NCI-H446 treated with DMSO at 0.1 percent for 48 hours (cell line): ENCODE results near the gene CCDC88A.
A peak's percentile ranks its signal among the peaks of the same experiment; 100 is the strongest.
"Not testable (repeated sequence)": the region's sequence is repeated elsewhere in the genome, so short reads cannot be mapped to it uniquely, and the experiment has no call there.

Source experiments
- DNase-seq: peaks from one replicate; lab custom pipeline; 2025; lab: John Stamatoyannopoulos, UW

CCDC88A gene

DNA sequence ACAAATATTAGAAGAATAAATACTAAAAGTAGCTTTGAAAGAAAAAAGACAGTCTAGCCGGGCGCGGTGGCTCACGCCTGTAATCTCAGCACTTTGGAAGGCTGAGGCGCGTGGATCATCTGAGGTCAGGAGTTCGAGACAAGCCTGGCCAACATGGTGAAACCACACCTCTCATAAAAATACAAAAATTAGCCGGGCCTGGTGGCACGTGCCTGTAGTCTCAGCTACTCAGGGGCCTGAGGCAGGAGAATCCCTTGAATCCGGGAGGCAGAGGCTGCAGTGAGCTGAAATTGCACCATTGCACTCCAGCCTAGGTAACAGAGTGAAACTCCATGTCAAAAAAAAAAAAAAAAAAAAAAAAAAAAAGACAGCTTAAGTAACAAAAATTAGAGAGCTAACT is 34.1 kb downstream of the CCDC88A start:
- not testable (repeated sequence) for DNase-seq

GRCh38 chr2:55384786-55385185 is 34.9 kb downstream of the CCDC88A start:
- no peak for DNase-seq

- no peak for DNase-seq
These were observed 48.3 kb downstream of the CCDC88A start for GRCh38 chr2:55371376-55371775.

GRCh38 chr2:55370208-55370607 is 49.4 kb downstream of the CCDC88A start:
- DNase-seq, result no peak

DNA sequence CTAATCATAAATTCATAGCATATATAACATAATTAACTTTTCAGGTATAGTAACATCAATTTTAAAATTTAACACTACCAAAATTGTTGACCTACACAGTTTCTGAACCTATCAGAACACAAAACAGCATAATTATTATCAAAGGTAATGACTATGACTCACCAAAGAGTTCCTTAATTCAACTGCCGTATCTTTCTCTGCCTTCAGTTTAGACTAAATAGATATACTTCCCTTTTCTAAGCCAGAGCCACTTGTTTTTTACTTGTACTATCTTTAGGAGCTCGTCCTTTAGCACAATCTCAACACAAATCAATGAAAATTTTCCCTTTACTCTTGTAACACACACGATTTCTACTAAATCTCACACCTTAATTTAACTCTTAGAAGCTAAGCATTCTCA is 54.4 kb downstream of the CCDC88A start:
- no peak for DNase-seq

DNA sequence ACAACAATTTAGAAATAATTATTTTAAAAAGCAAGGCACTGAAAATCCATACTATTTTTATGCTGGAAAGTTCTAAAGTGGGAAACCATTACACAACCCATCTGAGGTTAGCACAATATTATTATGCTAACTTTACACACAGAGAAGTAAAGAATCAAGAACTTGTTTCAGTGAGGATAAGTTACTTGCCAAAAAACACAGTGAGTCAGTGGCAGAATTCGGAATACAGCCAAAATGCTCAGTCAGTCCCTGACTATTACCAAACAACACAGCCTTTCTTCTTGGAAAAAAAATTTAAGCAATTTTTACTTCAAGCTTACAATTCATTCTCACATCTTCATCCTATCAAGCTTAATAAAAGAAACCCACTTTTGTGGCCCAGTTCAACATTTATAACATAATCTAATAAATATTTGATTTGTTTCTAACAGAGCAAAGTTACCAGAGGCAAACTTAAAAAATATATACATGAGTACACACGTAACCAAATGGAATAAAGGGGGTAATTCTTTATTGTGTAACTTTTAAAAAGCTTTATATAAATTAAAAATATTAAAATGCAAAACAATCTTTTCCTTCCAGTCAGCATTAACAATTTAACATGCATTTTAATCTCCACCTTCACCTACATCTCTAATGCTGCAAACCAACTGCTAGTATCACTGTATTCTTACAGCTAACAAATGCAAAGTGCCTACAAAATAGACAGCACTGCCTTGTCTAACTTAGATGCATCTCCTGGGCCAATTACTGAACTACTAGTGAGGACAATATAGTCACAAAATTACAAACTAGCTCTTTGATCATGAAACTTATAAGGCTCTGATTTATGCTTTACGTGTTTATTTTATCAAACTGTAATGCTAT is 55.2 kb downstream of the CCDC88A start:
- DNase-seq, result peak; percentile 76

DNA sequence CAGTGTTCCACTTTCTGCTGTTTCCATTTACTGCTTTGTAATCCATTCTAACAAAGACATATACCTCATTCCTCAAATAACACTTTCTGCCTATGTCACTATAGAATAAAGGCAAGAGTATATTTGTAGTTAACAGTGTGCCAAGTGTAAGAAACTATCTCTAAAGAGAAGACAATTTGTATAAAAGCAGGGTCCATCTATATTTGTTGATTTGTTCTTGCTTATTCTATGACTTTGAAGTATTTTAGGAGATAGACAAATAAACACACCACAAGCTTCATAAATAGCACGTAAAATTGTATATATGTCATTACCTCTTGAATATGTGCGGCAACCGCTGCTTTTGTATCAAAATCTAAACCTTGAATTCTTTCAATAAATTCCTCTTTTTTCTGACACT is 56.0 kb downstream of the CCDC88A start:
- DNase-seq, result no peak

GRCh38 chr2:55361465-55362189 is 58.0 kb downstream of the CCDC88A start:
- DNase-seq, result no peak

DNA sequence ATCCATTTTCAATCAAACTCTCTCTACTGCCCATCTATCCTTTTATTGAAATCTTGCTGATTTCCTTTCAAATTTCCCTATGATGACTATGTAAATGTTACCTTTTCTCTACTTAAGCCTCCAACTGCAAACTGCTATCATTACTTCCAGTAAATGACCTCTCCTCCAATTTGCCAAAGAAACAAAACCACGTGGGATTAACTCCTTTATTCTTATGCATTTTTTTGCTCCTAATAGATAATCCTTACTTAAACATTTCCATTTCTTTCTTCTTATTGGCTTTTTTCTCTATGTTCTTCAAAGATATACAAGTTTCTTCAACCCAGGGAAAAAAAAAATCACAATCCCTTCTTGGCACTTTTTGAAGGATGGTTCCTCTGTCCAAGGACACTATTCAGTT is 61.2 kb downstream of the CCDC88A start:
- no peak for DNase-seq

DNA sequence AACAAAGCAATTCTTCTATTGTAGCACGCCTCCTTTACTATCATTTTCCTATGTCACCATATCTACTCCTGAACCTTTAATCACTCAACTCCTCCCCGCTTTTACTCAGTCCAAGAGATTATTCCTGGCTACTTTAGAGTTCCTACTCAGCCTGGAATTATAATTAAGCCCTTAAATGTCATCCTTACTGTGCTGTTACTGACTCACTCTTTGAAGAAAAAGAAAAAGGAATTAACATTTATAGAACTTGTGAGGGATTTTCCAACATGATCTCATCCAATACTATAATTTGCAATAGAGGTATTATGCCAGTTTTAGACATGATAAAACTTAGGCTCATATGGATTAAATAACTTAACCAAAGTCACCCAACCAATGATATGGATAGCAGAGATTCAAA is 61.7 kb downstream of the CCDC88A start:
- DNase-seq, result no peak

DNA sequence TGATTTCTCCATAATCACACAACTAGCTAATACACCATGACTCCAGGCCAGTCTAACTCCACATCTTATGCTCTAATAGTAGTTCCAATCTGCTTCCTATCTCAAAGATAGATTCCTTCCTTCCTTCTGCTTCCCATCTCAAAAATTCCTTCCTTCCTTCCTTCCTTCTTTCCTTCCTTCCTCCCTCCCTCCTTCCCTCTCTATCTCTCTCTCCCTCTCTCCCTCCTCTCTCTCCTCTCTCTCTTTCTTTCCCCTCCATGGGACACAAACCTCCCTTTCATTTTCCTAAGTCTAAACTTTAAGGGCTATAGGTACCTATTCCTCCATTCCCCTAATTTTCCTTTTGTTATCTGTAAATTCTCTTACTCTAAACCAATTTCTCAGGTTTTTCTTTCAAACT is 62.5 kb downstream of the CCDC88A start:
- no peak for DNase-seq

DNA sequence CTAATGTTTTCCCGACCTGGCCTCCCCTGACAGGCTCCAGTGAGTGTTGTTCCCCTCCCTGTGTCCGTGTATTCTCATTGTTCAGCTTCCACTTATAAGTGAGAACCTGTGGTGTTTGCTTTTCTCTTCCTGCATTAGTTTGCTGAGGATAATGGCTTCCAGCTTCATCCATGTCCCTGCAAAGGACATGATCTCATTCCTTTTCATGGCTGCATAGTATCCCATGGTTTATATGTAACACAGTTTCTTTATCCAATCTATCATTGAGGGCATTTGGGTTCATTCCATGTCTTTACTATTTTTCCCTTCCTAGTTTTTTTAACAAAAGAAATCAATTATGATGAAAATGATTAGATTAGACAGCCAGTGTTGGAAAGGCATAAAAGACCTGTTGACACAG is 63.5 kb downstream of the CCDC88A start:
- DNase-seq, result not testable (repeated sequence)

DNA sequence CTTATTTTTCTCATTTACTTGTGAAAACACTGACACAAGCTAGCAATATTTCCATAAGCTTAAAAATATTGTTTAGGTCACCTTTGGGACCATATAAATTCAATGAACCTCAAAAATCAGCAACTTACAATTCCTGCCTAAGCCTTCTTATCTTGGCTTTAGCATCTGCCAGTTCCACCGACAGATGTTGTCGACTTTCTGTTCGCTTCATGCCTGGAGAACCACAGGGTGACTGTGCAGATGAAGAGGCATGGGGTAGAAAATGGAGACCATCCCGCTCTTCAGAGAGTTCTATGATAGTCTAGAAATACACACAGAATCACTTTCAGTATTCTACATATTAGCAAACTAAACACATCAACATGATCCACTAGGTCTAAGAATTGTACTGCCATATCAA is 64.2 kb downstream of the CCDC88A start:
- no peak for DNase-seq

GRCh38 chr2:55351672-55352071 is 68.0 kb downstream of the CCDC88A start:
- DNase-seq, result no peak

GRCh38 chr2:55345064-55345463 is 74.6 kb downstream of the CCDC88A start:
- DNase-seq, result no peak

DNA sequence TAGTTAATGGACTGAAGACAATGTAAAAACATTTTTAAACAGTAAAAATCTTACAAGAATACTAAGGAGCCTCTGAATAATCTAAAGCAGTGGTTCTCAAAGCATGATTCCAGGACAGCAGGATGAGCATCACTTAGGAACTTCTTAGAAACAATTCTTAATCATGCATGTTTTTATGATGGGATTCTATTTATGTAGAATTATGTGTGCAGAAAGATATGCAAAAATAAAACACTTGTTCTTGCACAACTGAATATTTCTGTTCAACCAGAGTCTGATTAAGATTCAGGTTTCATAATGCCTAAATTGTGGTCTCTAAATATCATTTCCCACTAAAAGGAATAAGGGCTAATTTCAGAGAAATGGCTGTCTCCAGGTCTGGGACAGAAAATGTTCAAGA is 81.4 kb downstream of the CCDC88A start:
- no peak for DNase-seq

DNA sequence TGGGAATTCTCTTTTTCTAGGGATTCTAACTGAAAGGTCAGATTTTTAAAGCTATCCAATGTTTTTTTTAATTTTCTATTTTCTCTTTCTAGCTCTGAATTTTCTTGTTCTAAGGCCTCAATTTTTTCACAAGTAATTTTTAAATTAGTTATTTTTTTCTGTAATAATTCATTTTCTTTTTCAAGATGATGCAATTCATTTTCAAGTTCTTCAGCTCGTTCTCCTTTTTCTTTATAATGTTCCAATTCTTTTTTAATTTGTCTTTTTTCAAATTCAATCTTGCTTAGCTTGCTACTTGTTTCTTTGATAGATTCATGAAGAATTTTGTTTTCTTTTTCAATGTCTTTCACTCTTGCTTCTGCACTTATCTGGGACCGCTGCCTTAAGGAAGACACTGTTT is 84.9 kb downstream of the CCDC88A start:
- DNase-seq, result no peak

GRCh38 chr2:55330541-55331297 is 88.9 kb downstream of the CCDC88A start:
- DNase-seq, result no peak

- DNase-seq, result no peak
These were observed 92.0 kb downstream of the CCDC88A start for GRCh38 chr2:55327470-55328230.

DNA sequence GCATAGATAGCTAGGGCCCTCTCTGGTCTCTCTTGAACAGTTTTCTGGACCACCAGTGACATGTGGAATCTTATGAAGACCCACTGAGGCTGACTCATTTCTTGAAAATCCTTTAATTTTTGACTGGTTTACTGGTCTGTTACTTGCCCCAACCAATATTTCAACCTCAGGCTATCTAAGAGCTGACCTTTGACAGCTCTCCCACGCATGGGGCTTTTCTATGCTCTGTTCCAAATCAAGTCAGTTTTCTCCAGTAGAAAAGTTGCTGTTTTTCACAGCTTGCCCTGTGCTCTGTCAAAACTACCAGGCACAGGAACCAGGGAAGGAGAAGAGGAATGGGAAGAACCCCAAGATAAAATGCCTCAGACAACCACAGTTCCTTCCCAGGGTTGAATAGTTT is 104.7 kb downstream of the CCDC88A start:
- DNase-seq, result no peak

DNA sequence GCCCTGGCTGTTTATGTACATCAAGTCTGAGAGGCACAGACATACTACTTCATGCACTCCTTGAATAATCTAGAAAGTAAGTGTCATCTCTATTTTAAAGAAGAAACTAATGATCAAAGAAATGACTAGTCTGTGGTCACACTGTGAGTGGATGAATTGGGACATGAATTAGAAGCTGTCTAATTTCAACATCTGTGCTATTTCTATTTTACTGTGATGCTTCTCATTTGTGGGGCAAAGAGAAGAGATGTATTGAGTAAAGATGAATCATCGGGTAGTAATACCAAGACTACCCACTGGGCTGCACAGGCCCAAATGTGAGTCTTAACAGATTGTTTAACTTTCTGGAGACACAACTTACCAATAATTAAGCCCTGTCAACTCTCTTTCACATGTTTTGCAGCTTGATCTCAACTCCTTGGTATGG is 108.2 kb downstream of the CCDC88A start:
- no peak for DNase-seq

GRCh38 chr2:55309446-55309845 is 110.2 kb downstream of the CCDC88A start:
- DNase-seq, result no peak
